Measurements from ENCODE around the gene ANGPTL1.

ANGPTL1 gene

DNA sequence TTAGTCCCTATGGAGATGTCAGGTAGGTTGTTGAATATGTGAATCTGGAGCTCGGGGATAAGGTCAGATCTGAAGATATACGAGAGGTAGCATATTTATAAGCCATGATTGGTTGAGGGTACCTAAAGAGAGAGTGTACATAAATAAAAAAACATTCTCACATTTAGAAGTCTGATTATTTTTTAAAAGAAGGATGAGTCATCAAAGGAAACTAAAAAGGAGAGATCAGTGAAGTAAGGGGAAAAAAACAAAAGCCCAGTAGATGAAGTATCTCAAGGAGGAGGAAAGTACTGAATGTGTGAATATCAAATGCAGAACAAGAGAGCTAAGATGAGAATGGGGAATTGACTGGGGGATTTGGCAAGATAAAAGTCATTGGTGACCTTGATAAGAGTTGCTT lies 15.7 kb upstream of the ANGPTL1 start:
- Histone ChIP-seq H3K4me3 (ENCODE audit: low read length) (no peak overlapping the region), H3K27me3 (replicated peaks; ENCODE audit: insufficient read depth, low read length) (no peaks in the 10 kb centered on the region), H4K20me1 (ENCODE audit: insufficient read depth, low read length) (no peaks in the 10 kb centered on the region), H3K9me3 (replicated peaks; ENCODE audit: insufficient read depth, low read length) (no peaks in the 10 kb centered on the region), H3K9me2 (replicated peaks; ENCODE audit: insufficient read depth, low read length) (no peaks in the 10 kb centered on the region), H2AFZ (ENCODE audit: low read length) (no peak overlapping the region), H3K4me1 (ENCODE audit: low read length) (no peaks in the 10 kb centered on the region), H3K79me2 (ENCODE audit: low read length) (no peaks in the 10 kb centered on the region), H3K4me2 (ENCODE audit: low read depth, low read length) (no peak overlapping the region), H3K9ac (ENCODE audit: low read length) (no peak overlapping the region), H3F3A (ENCODE audit: insufficient read depth, low read length) (no peaks in the 10 kb centered on the region), H3K27ac (ENCODE audit: low read length) (no peak overlapping the region), H3K36me3 (replicated peaks; ENCODE audit: insufficient read depth, low read length) (no peaks in the 10 kb centered on the region)
- DNase-seq = no peak
- TF ChIP-seq, protein P1, sequence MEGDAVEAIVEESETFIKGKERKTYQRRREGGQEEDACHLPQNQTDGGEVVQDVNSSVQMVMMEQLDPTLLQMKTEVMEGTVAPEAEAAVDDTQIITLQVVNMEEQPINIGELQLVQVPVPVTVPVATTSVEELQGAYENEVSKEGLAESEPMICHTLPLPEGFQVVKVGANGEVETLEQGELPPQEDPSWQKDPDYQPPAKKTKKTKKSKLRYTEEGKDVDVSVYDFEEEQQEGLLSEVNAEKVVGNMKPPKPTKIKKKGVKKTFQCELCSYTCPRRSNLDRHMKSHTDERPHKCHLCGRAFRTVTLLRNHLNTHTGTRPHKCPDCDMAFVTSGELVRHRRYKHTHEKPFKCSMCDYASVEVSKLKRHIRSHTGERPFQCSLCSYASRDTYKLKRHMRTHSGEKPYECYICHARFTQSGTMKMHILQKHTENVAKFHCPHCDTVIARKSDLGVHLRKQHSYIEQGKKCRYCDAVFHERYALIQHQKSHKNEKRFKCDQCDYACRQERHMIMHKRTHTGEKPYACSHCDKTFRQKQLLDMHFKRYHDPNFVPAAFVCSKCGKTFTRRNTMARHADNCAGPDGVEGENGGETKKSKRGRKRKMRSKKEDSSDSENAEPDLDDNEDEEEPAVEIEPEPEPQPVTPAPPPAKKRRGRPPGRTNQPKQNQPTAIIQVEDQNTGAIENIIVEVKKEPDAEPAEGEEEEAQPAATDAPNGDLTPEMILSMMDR (IDR thresholded peaks at IDR 0.05; ENCODE audit: low read length) = no peak
- TF ChIP-seq EZH2 (optimal IDR thresholded peaks at IDR 0.05; ENCODE audit: low read depth, low read length) (no peak), EZH2phosphoT487 (IDR thresholded peaks at IDR 0.05; ENCODE audit: low read length) (no peak)

DNA sequence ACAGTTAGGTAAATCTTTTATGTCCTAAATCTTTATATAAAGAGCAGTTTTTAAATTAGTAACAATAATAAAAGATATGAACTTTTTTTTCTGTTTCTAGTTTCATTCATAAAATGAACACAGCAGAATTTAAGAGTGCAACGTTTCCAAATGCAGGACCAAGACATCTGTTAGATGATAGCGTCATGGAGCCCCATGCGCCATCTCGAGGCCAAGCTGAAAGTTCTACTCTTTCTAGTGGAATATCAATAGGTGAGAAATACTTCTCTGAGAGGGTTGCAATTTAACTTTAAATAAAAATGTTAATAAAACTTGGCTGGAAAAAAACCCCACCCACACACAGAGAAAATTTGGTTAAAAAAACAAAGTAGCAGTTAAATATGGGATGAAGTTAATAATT lies 15.0 kb upstream of the ANGPTL1 start:
- no peak overlapping the region for H3K9ac ChIP-seq (ENCODE audit: low read length)
- H3K4me1 ChIP-seq (ENCODE audit: low read length) = no peaks in the 10 kb centered on the region
- H3K27ac ChIP-seq (ENCODE audit: low read length) = no peak overlapping the region
- no peaks in the 10 kb centered on the region for H4K20me1 ChIP-seq (ENCODE audit: insufficient read depth, low read length)
- H3K4me3 ChIP-seq (ENCODE audit: low read length) = no peak overlapping the region
- H3K36me3 ChIP-seq (replicated peaks; ENCODE audit: insufficient read depth, low read length) = no peaks in the 10 kb centered on the region
- H2AFZ ChIP-seq (ENCODE audit: low read length) = no peak overlapping the region
- no peaks in the 10 kb centered on the region for H3K79me2 ChIP-seq (ENCODE audit: low read length)
- H3K4me2 ChIP-seq (ENCODE audit: low read depth, low read length) = no peak overlapping the region
- no peaks in the 10 kb centered on the region for H3F3A ChIP-seq (ENCODE audit: insufficient read depth, low read length)
- DNase-seq = no peak
- H3K27me3 ChIP-seq (replicated peaks; ENCODE audit: insufficient read depth, low read length) = no peaks in the 10 kb centered on the region
- no peaks in the 10 kb centered on the region for H3K9me2 ChIP-seq (replicated peaks; ENCODE audit: insufficient read depth, low read length)
- H3K9me3 ChIP-seq (replicated peaks; ENCODE audit: insufficient read depth, low read length) = no peaks in the 10 kb centered on the region
- TF ChIP-seq, protein P1 (IDR thresholded peaks at IDR 0.05; ENCODE audit: low read length) = no peak
- TF ChIP-seq EZH2 (optimal IDR thresholded peaks at IDR 0.05; ENCODE audit: low read depth, low read length) = no peak
- TF ChIP-seq EZH2phosphoT487 (IDR thresholded peaks at IDR 0.05; ENCODE audit: low read length) = no peak

DNA sequence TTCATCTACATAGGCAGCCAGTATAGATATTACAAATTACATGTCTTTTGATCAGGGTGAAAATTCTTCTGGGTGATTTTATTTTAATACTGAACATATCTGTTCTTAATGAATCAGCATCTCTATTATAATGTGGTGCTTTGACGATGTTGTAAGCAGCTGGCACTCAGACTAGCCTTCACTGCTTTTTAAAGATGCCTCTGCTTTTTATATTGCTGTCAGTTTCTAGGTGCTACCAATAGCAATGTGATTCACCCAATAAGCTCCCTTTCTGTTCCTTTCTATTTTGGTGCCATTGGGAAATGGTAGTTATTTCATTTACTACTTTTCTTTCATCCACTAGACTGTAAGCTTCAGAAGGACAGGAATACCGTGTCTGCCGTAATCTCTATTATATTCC lies 11.1 kb upstream of the ANGPTL1 start:
- Histone ChIP-seq H3K27me3 (replicated peaks; ENCODE audit: insufficient read depth, low read length) (no peaks in the 10 kb centered on the region), H3K9me2 (replicated peaks; ENCODE audit: insufficient read depth, low read length) (no peaks in the 10 kb centered on the region), H3K9ac (ENCODE audit: low read length) (no peak overlapping the region), H2AFZ (ENCODE audit: low read length) (no peak overlapping the region), H3K4me3 (ENCODE audit: low read length) (no peak overlapping the region), H3K36me3 (replicated peaks; ENCODE audit: insufficient read depth, low read length) (no peaks in the 10 kb centered on the region), H3K9me3 (replicated peaks; ENCODE audit: insufficient read depth, low read length) (no peaks in the 10 kb centered on the region), H3F3A (ENCODE audit: insufficient read depth, low read length) (no peaks in the 10 kb centered on the region), H3K4me1 (ENCODE audit: low read length) (no peaks in the 10 kb centered on the region), H4K20me1 (ENCODE audit: insufficient read depth, low read length) (no peaks in the 10 kb centered on the region), H3K4me2 (ENCODE audit: low read depth, low read length) (no peak overlapping the region), H3K27ac (ENCODE audit: low read length) (no peak overlapping the region), H3K79me2 (ENCODE audit: low read length) (no peaks in the 10 kb centered on the region)
- TF ChIP-seq, protein P1 (IDR thresholded peaks at IDR 0.05; ENCODE audit: low read length) = no peak
- no peak for TF ChIP-seq EZH2 (optimal IDR thresholded peaks at IDR 0.05; ENCODE audit: low read depth, low read length)
- TF ChIP-seq EZH2phosphoT487 (IDR thresholded peaks at IDR 0.05; ENCODE audit: low read length) = no peak
- no peak for DNase-seq

Measured in MM.1S (cell line).